Stimulated activated CD4-positive, alpha-beta T cell treated with anti-CD3 and anti-CD28 coated beads, TNF-alpha, amount 100 ng/mL, for 4 hours (primary cell): ENCODE data around the gene LCTL.
"Not testable (repeated sequence)": the region's sequence is repeated elsewhere in the genome, so short reads cannot be mapped to it uniquely, and the experiment has no call there.

Experiments used
- DNase-seq, 3 experiments: peaks; one replicate each; pipeline ENCODE4 v3.0.0-alpha.2; 2020; ENCODE audit warnings: low read depth in 3 of 3

LCTL gene

DNA sequence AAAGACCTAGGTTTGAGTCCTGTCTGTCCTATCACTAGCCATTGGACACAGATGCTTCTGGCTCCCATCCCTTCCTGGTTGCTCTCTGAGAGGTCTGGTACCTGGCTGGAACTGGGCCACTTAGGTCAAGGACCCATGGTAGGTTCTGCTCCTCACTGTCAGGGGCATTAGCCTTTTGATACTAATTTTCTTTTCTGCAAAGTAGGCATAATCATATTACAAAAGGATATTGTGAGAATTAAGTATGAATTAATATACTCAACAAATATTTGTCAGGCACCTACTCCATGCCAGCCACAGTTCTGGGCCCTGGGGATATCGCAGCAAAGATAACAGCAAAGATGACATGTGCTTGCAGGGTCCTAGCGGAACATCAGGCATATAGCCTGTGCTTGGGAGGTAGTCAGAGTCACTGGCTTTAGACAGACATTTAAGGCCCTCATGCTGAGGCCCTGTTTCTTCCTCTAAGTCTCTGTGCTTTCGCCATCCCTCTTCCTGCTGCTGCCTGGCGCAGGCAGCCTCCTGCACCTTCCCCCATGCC, 25.6 kb upstream of the LCTL start:
- DNase-seq: no peak

DNA sequence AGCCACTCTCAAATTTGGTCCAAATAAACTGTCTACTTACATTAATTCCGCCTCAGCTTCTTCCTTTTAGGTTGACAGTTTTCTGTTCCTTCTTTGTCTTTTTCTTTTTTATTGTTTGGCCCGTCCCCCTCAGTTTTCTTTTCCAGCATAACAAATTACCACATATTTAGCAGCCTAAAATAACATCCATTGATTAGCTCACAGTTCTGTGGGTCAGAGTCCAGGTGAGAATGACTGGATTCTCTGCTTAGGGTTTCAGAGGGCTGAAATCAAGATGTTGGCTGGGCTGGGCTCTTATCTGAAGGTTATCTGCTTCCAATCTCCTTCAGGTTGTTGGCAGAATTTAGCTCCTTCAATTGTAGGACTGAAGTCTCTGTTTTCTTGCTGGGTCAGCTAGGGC, 24.6 kb upstream of the LCTL start:
- no peak for DNase-seq

DNA sequence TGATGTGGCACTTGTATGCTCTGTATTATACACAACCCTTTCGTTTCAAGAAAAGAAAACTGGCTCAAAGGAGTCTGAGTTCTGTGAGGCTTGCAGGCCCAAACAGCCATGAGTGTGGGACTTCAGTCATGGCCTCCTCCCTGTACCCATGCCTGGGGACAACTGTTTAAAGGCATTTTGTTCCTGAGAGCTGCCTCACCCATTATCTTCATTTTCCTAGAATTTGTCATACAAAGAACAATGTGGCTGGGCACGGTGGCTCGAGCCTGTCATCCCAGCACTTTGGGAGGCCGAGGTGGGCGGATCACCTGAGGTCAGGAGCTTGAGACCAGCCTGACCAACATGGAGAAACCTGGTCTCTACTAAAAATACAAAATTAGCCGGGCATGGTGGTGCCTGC, 23.6 kb upstream of the LCTL start:
- DNase-seq: not testable (repeated sequence)

GRCh38 chr15:66588971-66589370, 23.2 kb upstream of the LCTL start:
- no peak for DNase-seq

GRCh38 chr15:66588537-66588936, 22.7 kb upstream of the LCTL start:
- DNase-seq: no peak

DNA sequence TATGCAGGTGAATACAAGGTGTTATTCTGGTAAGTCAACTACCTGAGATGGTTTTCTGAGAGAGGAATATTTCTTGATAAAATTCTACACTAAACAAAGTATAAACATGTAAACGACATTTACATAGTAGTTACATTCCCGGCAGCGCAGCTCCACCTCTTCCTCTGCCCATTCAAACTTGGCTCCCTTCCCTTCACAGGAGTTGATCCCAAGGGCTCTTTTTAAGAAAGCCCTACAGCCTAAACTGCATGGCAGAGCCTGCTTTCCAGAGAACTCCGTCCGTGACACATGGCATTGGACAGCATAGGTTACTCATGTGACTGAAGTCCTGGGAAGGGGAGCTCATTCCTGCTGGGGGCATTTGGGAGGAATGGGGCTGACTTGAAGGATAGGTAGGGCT, 22.0 kb upstream of the LCTL start:
- no peak for DNase-seq

DNA sequence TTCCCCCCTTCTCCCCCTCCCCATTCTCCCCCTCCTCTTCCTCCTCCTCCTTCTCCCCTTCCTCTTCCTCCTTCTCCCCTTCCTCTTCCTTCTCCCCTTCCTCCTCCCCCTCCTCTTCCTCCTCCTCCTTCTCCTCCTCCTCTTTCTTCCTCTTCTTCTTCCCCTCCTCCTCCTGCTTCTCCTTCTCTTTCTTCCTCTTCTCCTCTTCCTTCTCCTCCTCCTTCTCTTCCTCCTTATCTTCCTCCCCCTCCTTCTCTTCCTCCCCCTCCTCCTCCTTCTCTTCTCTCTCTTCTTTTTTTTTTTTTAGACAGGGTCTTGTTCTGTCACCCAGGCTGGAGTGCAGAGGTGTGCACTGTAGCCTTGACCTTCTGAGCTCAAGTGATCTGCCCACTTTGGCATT, 21.2 kb upstream of the LCTL start:
- no peak for DNase-seq

DNA sequence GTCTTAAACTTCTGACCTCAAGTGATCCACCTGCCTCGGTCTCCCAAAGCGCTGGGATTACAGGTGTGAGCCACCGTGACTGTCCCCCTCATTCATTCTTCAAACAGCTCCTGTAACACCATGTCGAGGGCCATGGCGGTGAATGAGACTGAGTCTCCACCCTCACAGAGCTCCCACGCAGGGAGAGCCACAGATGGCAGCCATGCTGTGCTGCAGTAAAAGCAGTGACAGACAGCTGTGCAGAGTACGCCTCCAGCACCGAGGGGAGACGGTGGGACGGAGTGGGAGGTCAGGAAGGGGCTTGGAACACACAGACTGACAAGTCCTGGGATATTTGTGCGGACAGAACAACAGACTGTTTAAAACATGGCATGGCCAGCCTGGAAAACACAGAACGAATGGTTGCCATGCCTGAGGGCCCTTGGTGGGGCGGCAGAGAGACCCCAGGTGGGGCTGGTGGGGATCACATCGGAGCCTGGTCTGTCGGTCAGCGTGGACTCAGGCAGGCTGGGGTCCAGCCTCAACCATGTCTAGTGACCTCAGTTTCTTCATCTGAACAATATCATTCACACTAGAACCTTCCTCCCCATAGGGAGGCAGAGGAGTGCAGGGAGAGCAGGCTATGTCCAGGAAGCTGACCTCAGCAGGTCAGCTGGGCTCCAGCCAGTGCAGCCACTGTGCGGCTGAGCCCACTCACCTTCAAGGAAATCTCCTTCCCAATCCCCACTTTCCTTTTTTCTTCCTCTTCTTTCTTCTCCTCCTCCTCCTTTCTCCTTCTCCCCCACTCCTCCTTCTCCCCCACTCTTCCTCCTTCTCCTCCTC, 20.6 kb upstream of the LCTL start:
- DNase-seq: no peak

- DNase-seq: no peak
These were observed 16.3 kb upstream of the LCTL start for GRCh38 chr15:66581972-66582537.

DNA sequence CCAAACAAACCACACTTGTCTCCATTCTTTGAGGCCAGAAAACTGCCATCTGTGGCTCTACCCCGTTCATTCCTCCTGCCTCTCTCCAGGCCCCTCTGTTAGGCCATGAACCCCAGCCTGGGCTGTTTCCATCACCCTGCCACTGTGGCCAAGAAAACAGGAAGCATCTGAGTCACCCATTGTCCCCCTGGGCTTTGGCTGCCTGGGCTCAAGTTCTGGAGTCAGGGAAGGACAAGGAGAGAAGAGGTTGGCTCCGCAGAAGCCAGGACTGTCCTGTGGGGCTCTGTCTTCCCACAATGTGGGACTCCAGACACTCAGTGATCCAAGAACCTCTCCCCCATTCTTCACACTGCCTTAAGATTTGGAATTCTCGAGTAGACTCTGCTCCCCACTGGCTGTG, 14.8 kb upstream of the LCTL start:
- no peak for DNase-seq

GRCh38 chr15:66578286-66578875, 12.6 kb upstream of the LCTL start:
- no peak for DNase-seq

- DNase-seq: no peak
These were observed 8.8 kb upstream of the LCTL start for GRCh38 chr15:66574596-66574950.

- DNase-seq: no peak
These were observed 8.2 kb upstream of the LCTL start for GRCh38 chr15:66573719-66574595.

DNA sequence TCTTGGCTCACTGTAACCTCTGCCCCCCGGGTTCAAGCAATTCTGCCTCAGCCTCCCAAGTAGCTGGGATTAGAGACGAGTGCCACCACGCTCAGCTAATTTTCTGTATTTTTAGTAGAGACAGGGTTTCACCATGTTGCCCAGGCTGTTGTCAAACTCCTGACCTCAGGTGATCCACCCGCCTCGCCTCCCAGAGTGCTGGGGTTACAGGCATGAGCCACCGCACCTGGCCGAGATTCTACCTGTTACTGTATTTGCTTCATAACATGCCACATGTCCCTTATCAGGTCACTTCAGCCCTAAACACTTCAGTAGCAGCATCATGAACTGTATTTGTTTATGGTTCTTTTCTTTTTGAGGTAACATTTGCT, 7.5 kb upstream of the LCTL start:
- DNase-seq: no peak

DNA sequence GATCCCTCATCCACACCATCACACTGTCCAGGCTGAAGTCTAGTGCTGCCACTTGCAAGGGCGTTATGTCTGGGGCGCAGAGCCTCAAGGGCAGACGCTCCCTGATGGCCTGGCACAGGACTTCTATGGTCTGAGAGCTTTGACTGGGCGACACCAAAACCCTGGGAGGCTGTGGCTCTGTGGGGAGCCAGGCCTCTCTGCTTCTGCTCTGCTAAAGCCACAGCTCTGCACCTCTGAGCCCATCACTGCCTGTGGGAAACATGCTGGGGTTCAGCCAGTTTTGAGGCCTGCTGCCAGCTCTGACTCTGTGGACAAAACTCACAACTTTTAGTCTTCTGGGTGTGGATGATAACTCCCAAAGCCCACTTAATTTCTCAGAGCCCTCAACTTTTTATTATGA, 6.3 kb upstream of the LCTL start:
- DNase-seq: no peak

DNA sequence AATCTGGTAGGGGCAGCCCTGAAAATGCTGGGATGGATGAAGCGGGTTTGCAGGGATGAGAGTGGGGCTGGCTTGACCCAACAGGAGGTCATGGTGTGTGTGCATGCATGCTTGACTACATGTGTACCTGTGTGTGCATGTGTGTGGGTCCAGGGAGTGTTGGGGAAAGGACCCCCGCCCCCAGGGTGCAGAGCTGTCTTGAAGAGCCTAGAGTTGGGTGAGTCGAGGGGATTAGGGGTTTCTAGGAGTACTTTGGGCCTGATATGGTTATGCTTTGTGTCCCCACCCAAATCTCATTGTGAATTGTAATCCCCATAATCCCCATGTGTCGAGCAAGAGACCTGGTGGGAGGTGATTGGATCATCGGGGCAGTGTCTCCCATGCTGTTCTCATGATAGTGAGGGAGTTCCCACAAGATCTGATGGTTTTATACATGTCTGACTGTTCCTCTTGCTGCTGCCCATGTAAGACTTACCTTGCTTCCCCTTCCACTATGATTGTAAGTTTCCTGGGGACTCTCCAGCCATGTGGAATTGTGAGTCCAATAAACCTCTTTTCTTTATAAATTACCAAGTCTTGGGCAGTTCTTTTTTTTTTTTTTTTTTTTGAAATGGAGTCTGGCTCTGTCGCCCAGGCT, 5.2 kb upstream of the LCTL start:
- DNase-seq: no peak

DNA sequence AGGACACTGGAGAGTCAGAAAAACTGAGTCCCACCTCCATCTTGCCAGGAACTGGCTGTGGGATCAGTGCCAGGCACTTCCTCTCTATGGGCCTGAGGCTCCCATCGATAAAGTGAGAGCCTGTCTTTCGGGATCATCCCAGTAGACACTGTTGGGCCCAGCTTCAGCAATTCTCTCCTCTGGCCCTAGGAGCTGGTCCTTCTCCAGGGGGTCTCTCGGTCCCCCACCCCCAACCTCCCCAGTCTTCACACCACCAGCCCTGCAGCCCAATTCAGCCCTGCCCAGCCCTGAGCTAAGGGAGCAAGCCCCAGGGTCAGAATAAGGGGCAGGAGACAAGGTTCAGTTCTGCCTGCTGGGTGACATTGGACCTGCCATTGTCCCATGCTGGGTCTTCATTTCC, 4.5 kb upstream of the LCTL start:
- DNase-seq: no peak

DNA sequence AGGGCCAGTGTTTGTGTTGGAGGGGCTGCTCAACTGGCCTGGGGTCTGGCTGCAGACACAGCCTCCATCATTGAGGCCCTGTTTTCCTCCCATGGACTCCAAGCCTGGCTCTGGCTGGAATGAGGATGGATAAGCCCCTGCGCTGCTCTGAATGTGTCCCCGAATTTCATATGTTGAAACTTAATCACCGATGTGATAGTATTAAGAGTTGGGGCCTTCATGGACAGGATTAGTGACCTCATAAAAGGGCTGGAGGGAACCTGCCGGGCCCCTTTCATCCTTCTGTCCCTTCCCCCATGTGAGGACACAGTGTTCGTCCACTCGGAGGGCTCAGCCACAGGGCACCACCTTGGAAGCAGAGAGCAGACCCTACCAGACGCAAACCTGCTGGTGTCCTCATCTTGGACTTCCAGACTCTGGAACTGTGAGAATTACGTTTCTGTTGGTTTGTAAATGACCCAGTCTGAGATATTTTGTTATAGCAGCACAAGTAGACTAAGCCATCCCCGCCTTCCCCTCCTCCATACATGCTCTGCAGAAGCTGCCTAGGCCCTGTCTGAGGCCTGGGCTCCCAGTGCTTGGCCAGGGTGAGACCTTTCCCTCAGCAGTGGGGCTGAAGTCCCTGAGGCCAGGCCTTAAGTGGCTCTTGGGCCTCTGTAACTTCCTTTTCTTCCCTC, 3.8 kb upstream of the LCTL start:
- no peak for DNase-seq

DNA sequence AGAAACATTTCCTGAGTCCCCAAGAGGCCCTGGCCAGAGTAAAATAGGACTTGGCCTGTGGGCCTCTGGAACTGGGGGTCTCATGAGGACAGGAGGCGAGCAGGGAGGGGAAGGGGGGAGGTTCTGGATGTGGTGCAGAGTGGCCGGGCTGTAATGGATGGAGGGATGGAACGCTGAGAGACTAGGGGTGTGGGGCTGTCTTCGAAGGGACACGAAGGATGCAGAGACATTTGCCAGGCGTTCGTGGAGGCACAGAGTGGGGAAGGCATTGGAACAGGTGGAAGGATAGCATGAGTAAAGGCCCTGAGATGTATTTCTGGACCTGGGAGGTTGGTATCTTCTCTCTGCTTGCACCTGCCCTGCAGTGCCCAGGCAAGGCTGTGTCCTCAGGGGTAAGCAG, 2.1 kb upstream of the LCTL start:
- no peak for DNase-seq

DNA sequence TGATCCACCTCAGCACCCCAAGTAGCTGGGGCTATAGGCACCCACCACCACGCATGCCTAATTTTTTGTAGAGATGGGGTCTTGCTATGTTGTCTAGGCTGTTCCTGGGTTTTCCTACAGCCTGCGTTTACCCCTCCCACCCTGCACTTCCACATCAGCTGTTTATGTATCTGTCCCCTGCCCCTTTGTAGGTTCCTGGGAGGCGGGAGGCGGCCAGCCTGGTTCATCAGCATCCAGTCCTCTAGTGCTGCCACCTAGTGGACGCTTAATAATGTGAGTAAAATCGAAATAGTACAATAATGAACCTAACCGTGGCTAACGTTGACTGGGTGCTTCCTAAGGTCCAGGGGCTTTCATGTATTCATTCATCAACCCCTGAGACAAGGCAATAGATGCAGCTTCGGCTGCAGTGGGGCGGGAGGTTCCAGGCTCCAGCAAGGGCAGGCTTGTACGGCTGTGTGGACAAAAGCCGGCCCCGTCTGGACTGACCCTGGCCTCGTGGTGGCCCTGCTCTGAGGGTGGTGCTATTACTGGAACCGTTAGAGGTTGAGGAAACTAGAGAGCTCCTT, 1.2 kb upstream of the LCTL start:
- peak in 2 of 3 experiments; percentile 4 to 42 for DNase-seq

GRCh38 chr15:66565141-66565641, 607 bp downstream of the LCTL start:
- DNase-seq: no peak
